Stimulated activated memory B cell treated with anti-CD40 and anti-IgM and Interleukin-4, amounts not matched to agents 10 μg/mL and 1 μg/mL and 100 μg/mL, for 72 hours (primary cell): ENCODE results near the gene SYNPR.
"Not testable (repeated sequence)": the region's sequence is repeated elsewhere in the genome, so short reads cannot be mapped to it uniquely, and the experiment has no call there.

Experiments
- ATAC-seq: fragments of 150-1000 bp; cut with Tn5 transposase; 2 replicates; pipeline ENCODE4 v1.10.0; 2021
- H3K27ac Mint-ChIP-seq: one replicate; pipeline ENCODE4 v1.8.0; 2022; ENCODE audit warnings: mild to moderate bottlenecking, mixed read lengths
- H3K27me3 Mint-ChIP-seq: one replicate; pipeline ENCODE4 v1.8.0; 2022; ENCODE audit warnings: mixed read lengths
- H3K36me3 Mint-ChIP-seq: one replicate; pipeline ENCODE4 v1.8.0; 2022; ENCODE audit warnings: mixed read lengths
- H3K4me1 Mint-ChIP-seq: one replicate; pipeline ENCODE4 v1.8.0; 2022; ENCODE audit warnings: mixed read lengths
- H3K4me3 Mint-ChIP-seq: one replicate; pipeline ENCODE4 v1.8.0; 2022; ENCODE audit warnings: mild to moderate bottlenecking, moderate library complexity, mixed read lengths
- H3K9me3 Mint-ChIP-seq: one replicate; pipeline ENCODE4 v1.8.0; 2022; ENCODE audit warnings: mixed read lengths

The SYNPR gene

GRCh38 chr3:63611382-63611781 is 333.3 kb downstream of the SYNPR start:
- H3K4me3 Mint-ChIP-seq = no peak overlapping the region
- H3K4me1 Mint-ChIP-seq = no peaks in the 10 kb centered on the region
- no peak overlapping the region for H3K27ac Mint-ChIP-seq
- no peak for ATAC-seq
- peaks cover 3% of the 10 kb centered on the region for H3K9me3 Mint-ChIP-seq
- H3K36me3 Mint-ChIP-seq = no peaks in the 10 kb centered on the region
- peaks cover 13% of the 10 kb centered on the region for H3K27me3 Mint-ChIP-seq

DNA sequence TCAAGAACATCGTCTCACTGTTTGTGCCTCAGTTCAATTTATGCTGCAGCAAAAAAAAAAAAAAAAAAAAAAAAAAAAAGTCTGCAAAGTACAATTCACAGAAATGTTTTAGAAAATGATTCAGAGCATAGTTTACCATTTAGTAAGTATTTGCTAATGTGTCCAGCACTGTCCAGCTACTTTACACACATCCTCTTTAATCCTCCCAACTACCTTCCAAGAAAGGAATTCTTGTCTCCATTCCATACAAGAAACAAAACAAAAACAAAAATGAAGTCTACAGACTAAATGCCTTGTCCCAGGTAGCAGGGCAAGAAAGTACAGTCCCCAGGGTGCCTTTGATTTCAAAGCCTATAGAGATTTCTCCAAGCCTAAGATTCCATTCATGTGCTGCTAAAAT is 335.5 kb downstream of the SYNPR start:
- H3K27me3 Mint-ChIP-seq = peaks cover 13% of the 10 kb centered on the region

GRCh38 chr3:63617391-63617790 is 339.3 kb downstream of the SYNPR start:
- Mint-ChIP-seq H3K27ac (no peak overlapping the region), H3K4me3 (no peak overlapping the region), H3K36me3 (no peaks in the 10 kb centered on the region), H3K9me3 (peaks cover 5% of the 10 kb centered on the region), H3K27me3 (peaks cover 12% of the 10 kb centered on the region), H3K4me1 (no peaks in the 10 kb centered on the region)
- ATAC-seq = no peak

More for the DNA sequence above, 335.5 kb downstream of the SYNPR start:
- Mint-ChIP-seq H3K36me3 (no peaks in the 10 kb centered on the region), H3K27ac (no peak overlapping the region), H3K4me1 (no peaks in the 10 kb centered on the region), H3K4me3 (no peak overlapping the region), H3K9me3 (peaks cover 3% of the 10 kb centered on the region)
- no peak for ATAC-seq

- no peaks in the 10 kb centered on the region for H3K36me3 Mint-ChIP-seq
- no peaks in the 10 kb centered on the region for H3K4me1 Mint-ChIP-seq
- H3K27me3 Mint-ChIP-seq = peaks cover 9% of the 10 kb centered on the region
- H3K9me3 Mint-ChIP-seq = peaks cover 5% of the 10 kb centered on the region
- no peak overlapping the region for H3K27ac Mint-ChIP-seq
- no peak for ATAC-seq
- H3K4me3 Mint-ChIP-seq = no peak overlapping the region
Measured at GRCh38 chr3:63624941-63625560, 346.9 kb downstream of the SYNPR start.

GRCh38 chr3:63631670-63632069 is 353.6 kb downstream of the SYNPR start:
- ATAC-seq = no peak
- H3K9me3 Mint-ChIP-seq = peaks cover 8% of the 10 kb centered on the region
- H3K27me3 Mint-ChIP-seq = no peaks in the 10 kb centered on the region
- no peaks in the 10 kb centered on the region for H3K4me1 Mint-ChIP-seq
- no peak overlapping the region for H3K27ac Mint-ChIP-seq
- no peak overlapping the region for H3K4me3 Mint-ChIP-seq
- no peaks in the 10 kb centered on the region for H3K36me3 Mint-ChIP-seq

- peaks cover 5% of the 10 kb centered on the region for H3K9me3 Mint-ChIP-seq
- no peaks in the 10 kb centered on the region for H3K4me1 Mint-ChIP-seq
- H3K27ac Mint-ChIP-seq = no peak overlapping the region
- ATAC-seq = no peak
- H3K36me3 Mint-ChIP-seq = no peaks in the 10 kb centered on the region
- no peaks in the 10 kb centered on the region for H3K27me3 Mint-ChIP-seq
- H3K4me3 Mint-ChIP-seq = no peak overlapping the region
Measured at GRCh38 chr3:63635186-63635585, 357.1 kb downstream of the SYNPR start.

DNA sequence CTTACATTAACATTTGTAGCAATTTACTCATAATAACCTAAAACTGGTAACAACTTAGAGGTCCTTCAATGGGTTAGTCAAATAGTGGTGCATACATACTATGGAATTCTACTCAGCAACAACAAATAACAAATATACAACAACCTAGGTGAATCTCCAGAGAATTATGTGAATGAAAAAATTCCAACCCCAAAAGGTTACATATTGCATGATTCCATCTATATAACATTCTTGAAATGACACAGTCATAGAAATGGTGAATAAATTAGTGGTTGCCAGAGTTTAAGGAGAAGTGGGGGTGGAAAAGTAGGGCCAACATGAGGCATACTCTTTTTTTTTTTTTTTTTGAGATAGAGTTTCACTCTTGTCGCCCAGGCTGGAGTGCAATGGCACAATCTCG is 361.7 kb downstream of the SYNPR start:
- no peaks in the 10 kb centered on the region for H3K4me1 Mint-ChIP-seq
- peaks cover 8% of the 10 kb centered on the region for H3K27me3 Mint-ChIP-seq
- no peaks in the 10 kb centered on the region for H3K36me3 Mint-ChIP-seq
- H3K9me3 Mint-ChIP-seq = peaks cover 5% of the 10 kb centered on the region
- ATAC-seq = no peak
- no peak overlapping the region for H3K4me3 Mint-ChIP-seq
- H3K27ac Mint-ChIP-seq = no peak overlapping the region

DNA sequence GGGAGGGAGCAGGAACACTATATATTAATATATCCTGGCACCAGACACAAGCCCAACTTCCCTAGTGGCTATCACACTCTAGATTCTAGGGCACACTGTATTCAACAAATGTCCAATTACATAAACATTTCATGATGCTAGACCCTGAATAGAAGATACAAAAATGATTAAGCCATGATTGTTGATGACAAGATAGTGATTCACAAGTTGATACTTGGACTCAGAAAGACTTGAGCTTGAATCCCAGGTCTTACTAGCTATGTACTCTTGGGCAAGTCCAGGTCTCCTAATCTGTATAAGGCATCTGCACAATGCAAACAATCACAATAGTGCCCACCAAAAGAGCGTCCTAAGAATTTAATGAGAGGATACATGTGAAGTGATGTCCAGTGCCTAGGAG is 364.4 kb downstream of the SYNPR start:
- no peak for ATAC-seq
- Mint-ChIP-seq H3K27me3 (peaks cover 8% of the 10 kb centered on the region), H3K27ac (no peak overlapping the region)

DNA sequence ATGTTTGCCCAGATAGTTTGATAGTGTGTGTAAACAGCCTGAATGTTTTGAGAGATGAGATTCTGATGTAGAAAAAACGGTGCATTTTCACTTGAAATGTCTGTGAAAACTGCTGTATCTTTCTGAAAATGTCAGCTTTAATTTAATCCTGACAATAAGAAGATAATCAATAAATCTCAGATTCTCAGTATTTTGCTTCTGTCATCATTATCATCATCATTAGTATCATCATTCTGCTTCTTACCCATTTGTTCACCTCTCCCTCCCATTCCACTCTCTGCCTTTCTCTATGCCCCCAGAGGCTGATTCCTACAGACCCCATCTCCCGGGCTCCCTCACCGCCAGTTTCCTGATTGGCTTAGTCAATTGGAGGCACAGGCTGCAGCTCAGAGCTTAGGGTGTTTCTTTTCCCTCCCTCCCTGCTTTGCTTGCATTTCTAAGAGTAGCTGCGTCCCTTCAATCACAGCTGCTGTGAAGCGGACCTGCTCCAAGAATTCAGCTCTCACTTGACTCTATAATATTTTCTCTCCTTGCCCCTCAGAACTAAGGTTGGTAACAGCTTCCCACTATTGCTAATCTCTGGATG is 366.2 kb downstream of the SYNPR start:
- Mint-ChIP-seq H3K4me1 (no peaks in the 10 kb centered on the region), H3K4me3 (no peak overlapping the region), H3K27me3 (peaks cover 8% of the 10 kb centered on the region), H3K36me3 (no peaks in the 10 kb centered on the region), H3K27ac (no peak overlapping the region), H3K9me3 (peaks cover 10% of the 10 kb centered on the region)
- no peak for ATAC-seq

More for the DNA sequence above, 364.4 kb downstream of the SYNPR start:
- no peaks in the 10 kb centered on the region for H3K4me1 Mint-ChIP-seq
- peaks cover 8% of the 10 kb centered on the region for H3K9me3 Mint-ChIP-seq
- no peaks in the 10 kb centered on the region for H3K36me3 Mint-ChIP-seq
- no peak overlapping the region for H3K4me3 Mint-ChIP-seq

- not testable (repeated sequence) for H3K27ac Mint-ChIP-seq, H3K36me3 Mint-ChIP-seq, H3K4me3 Mint-ChIP-seq, H3K4me1 Mint-ChIP-seq, H3K27me3 Mint-ChIP-seq, ATAC-seq
- H3K9me3 Mint-ChIP-seq = peaks cover 10% of the 10 kb centered on the region
Measured at GRCh38 chr3:63644928-63645781, 367.0 kb downstream of the SYNPR start.

DNA sequence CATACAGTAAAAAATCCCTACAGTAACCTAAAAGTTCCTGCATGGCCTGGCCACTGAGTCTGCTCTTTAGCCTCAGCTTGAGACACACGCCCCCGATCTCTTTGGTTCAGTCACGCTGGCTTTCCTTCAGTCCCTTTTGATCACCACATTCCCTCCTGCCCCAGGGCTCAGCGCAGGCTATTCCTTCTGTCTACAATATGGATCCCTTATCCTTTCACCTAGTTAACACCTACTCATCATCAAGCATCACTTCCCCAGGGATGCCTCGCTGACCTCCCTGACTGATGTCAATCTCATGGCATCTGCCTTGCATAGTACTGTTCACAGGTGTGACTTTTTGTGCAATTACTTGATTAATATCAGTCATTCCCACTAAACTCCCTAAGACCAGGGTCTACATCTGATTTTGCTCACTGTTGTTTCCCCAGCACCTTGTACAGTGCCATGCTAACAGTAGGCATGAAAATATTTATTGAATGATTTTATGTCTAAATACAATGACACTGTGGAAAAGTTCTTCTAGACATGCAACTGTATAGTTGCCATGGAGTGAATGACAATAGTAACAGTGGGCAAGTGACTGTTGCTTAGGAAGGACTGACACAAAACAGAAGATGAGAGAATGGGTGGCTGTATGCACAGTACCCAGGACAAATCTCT is 374.1 kb downstream of the SYNPR start, which contains the start of gene SNTN:
Gene SNTN, plus strand, starts transcription at position 610 of the 660 bp plus-strand sequence. Its CDS starts 13 bp downstream, at position 623.
- H3K36me3 Mint-ChIP-seq = no peaks in the 10 kb centered on the region
- H3K9me3 Mint-ChIP-seq = peaks cover 5% of the 10 kb centered on the region
- peak; percentile 41 for ATAC-seq
- no peaks in the 10 kb centered on the region for H3K4me1 Mint-ChIP-seq
- H3K4me3 Mint-ChIP-seq = no peak within 1 kb of the TSS
- no peak within 1 kb of the TSS for H3K27ac Mint-ChIP-seq
- no peaks in the 10 kb centered on the region for H3K27me3 Mint-ChIP-seq

- Mint-ChIP-seq H3K4me1 (no peaks in the 10 kb centered on the region), H3K27me3 (no peaks in the 10 kb centered on the region), H3K27ac (no peak overlapping the region), H3K4me3 (no peak overlapping the region), H3K36me3 (no peaks in the 10 kb centered on the region), H3K9me3 (peaks cover 3% of the 10 kb centered on the region)
- no peak for ATAC-seq
Measured at GRCh38 chr3:63654211-63654610, 376.1 kb downstream of the SYNPR start.

DNA sequence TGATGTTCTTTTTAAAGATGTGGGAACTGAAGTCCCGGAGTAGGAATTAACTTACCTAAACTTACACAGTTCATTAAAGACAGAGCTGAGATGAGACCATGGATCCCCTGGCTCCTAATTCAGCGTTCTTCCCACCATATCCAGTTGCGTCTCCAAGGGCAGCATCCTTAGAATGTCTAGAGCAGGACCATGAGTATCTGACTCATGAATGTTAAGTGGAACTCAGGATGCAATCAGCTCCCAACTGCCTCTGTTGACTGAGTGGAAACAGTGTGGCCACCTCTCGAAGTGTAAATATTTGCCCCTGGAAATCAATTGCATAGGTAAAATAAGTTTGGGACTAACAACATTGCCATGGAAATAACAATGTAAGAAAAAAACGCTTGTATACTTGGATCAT is 376.8 kb downstream of the SYNPR start:
- no peak for ATAC-seq
- Mint-ChIP-seq H3K9me3 (peaks cover 3% of the 10 kb centered on the region), H3K27me3 (no peaks in the 10 kb centered on the region), H3K4me1 (no peaks in the 10 kb centered on the region), H3K27ac (no peak overlapping the region), H3K4me3 (no peak overlapping the region), H3K36me3 (no peaks in the 10 kb centered on the region)

GRCh38 chr3:63655519-63655918 is 377.4 kb downstream of the SYNPR start:
- H3K36me3 Mint-ChIP-seq = no peaks in the 10 kb centered on the region
- no peak overlapping the region for H3K27ac Mint-ChIP-seq
- no peaks in the 10 kb centered on the region for H3K4me1 Mint-ChIP-seq
- no peak overlapping the region for H3K4me3 Mint-ChIP-seq
- no peaks in the 10 kb centered on the region for H3K27me3 Mint-ChIP-seq
- ATAC-seq = no peak
- H3K9me3 Mint-ChIP-seq = peaks cover 3% of the 10 kb centered on the region

DNA sequence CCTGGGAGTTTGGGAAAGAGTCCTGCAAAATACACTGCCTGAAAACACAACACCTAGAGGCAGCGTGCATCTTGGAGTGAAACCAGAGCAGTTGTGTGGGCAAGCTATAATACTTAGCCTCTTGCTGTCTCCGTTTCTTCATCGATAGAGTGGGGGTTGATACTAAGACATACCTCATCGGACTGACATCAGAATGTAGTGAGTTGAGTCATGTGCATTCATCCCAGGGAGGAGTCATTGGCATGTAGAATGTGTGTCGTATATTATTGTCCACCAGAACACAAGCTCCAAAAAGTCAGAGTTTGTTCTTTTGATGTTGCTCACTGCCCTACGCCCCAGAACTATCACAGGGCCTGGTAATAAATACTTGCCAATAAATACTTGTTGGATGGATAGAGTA is 378.7 kb downstream of the SYNPR start:
- H3K36me3 Mint-ChIP-seq = no peaks in the 10 kb centered on the region
- no peak overlapping the region for H3K27ac Mint-ChIP-seq
- no peak overlapping the region for H3K4me3 Mint-ChIP-seq
- ATAC-seq = no peak
- peaks cover 3% of the 10 kb centered on the region for H3K9me3 Mint-ChIP-seq
- H3K27me3 Mint-ChIP-seq = no peaks in the 10 kb centered on the region
- no peaks in the 10 kb centered on the region for H3K4me1 Mint-ChIP-seq
